Activated CD4-positive, alpha-beta T cell treated with anti-CD3 and anti-CD28 coated beads, Interleukin-2, amount 10 ng/mL, durations not matched to agents 7 days and 5 days (primary cell): Measurements from ENCODE around the gene DNAAF2. TPM values are rescaled to one million over a fixed set of nuclear protein-coding genes. Genes with fewer than 3 reads are reported as not detected.
"Not testable (repeated sequence)": the region's sequence is repeated elsewhere in the genome, so short reads cannot be mapped to it uniquely, and the experiment has no call there.

Experiments
- CTCF ChIA-PET: fragments of 350-600 bp; sonication (Branson Sonifier 250); formaldehyde crosslinking; loops from one replicate; lab custom pipeline; 2021; ENCODE audit warnings: antibody characterized with exemption; lab: Charles Lee
- POLR2A ChIA-PET: fragments of 350-600 bp; sonication (Branson Sonifier 250); formaldehyde crosslinking; loops from one replicate; lab custom pipeline; 2021; ENCODE audit warnings: antibody characterized with exemption; lab: Charles Lee
- DNase-seq: peaks from one replicate; pipeline ENCODE4 v3.0.0-alpha.2; 2020
- H3K27ac Mint-ChIP-seq: one replicate; pipeline ENCODE4 v1.8.0; 2021; ENCODE audit warnings: mild to moderate bottlenecking, moderate library complexity, mixed read lengths
- H3K27me3 Mint-ChIP-seq: one replicate; pipeline ENCODE4 v1.8.0; 2021; ENCODE audit warnings: mixed read lengths
- H3K36me3 Mint-ChIP-seq: one replicate; pipeline ENCODE4 v1.8.0; 2021; ENCODE audit warnings: low read depth, mixed read lengths
- H3K4me1 Mint-ChIP-seq: one replicate; pipeline ENCODE4 v1.8.0; 2021; ENCODE audit warnings: mixed read lengths
- H3K4me3 Mint-ChIP-seq: one replicate; pipeline ENCODE4 v1.8.0; 2021; ENCODE audit warnings: mild to moderate bottlenecking, moderate library complexity, mixed read lengths
- H3K9me3 Mint-ChIP-seq: one replicate; pipeline ENCODE4 v1.8.0; 2021; ENCODE audit warnings: mixed read lengths
- total RNA-seq, 2 experiments: library from RNA; stranded (reverse); gene quantifications; one replicate each; pipeline ENCODE4 v1.2.3, GENCODE V29; 2021

Gene DNAAF2, protein sequence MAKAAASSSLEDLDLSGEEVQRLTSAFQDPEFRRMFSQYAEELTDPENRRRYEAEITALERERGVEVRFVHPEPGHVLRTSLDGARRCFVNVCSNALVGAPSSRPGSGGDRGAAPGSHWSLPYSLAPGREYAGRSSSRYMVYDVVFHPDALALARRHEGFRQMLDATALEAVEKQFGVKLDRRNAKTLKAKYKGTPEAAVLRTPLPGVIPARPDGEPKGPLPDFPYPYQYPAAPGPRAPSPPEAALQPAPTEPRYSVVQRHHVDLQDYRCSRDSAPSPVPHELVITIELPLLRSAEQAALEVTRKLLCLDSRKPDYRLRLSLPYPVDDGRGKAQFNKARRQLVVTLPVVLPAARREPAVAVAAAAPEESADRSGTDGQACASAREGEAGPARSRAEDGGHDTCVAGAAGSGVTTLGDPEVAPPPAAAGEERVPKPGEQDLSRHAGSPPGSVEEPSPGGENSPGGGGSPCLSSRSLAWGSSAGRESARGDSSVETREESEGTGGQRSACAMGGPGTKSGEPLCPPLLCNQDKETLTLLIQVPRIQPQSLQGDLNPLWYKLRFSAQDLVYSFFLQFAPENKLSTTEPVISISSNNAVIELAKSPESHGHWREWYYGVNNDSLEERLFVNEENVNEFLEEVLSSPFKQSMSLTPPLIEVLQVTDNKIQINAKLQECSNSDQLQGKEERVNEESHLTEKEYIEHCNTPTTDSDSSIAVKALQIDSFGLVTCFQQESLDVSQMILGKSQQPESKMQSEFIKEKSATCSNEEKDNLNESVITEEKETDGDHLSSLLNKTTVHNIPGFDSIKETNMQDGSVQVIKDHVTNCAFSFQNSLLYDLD
- 1 to 10 TPM; 5.1 to 5.2 TPM for total RNA-seq

DNA sequence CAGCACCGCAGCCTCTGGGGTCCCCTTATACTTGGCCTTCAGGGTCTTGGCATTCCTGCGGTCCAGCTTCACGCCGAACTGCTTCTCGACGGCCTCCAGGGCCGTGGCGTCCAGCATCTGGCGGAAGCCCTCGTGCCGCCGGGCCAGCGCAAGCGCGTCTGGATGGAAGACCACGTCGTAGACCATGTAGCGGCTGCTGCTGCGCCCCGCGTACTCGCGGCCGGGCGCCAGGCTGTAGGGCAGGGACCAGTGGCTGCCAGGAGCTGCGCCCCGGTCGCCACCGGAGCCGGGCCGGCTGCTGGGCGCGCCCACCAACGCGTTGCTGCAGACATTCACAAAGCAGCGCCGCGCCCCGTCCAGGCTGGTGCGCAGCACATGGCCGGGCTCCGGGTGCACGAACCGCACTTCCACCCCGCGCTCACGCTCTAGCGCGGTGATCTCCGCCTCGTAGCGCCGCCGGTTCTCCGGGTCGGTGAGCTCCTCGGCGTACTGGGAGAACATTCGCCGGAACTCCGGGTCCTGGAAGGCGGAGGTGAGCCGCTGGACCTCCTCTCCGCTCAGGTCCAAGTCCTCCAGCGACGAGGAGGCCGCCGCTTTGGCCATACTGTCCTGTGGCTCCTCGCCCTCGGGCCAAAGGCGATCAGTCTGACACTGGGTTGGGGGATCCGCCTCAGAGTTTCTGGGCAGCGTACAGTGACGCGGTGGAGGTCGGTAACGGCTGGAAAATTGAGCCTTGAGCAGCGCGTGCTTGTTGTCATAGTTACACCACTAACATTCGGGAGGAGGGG lies at the start of gene DNAAF2:
Gene DNAAF2, minus strand, starts transcription at position 698 of the 788 bp plus-strand sequence. Its CDS starts 95 bp downstream, at position 603.
- H3K36me3 Mint-ChIP-seq: peaks cover 28% of the 10 kb centered on the region
- POLR2A ChIA-PET: interaction anchor here (0.8 to 2.3 kb wide), 3 partner anchors 14 to 133 kb away, joined by 3 to 15 read pairs (median 4); partner anchors contain the start of genes KLHDC2, MGAT2, RPL36AL and RPS29

DNA sequence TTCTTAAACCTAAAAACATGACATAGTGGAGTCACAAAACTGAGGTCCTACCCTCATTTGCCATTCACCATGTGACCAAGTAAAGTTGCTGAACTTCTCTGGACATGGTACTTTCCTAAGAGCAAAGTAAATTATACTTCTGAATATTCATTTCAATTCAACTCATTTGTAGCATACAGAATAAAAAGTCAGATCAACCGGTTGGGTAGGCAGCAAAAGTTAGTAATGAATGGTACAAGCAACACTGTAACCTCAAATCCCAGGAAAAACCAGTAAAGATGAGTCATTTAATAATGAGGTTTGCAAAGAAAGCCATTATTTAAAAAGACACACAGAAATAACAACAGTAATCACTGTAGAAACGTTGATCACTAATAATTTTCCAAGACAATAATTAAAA lies 44.2 kb upstream of the DNAAF2 start:
- Mint-ChIP-seq H3K4me3 (no peak overlapping the region), H3K27me3 (no peaks in the 10 kb centered on the region), H3K4me1 (peaks cover 15% of the 10 kb centered on the region), H3K27ac (no peak overlapping the region), H3K9me3 (no peaks in the 10 kb centered on the region), H3K36me3 (peaks cover 53% of the 10 kb centered on the region)
- CTCF ChIA-PET: interaction anchor here (0.7 to 1.5 kb wide), 2 partner anchors 13 to 45 kb away, joined by 3 to 4 read pairs; no protein-coding TSS in a partner anchor
- no peak for DNase-seq
- POLR2A ChIA-PET: no interaction called here

More for the DNA sequence above, at the start of gene DNAAF2:
- no peaks in the 10 kb centered on the region for H3K9me3 Mint-ChIP-seq
- H3K27ac Mint-ChIP-seq: peak within 1 kb of the TSS; percentile 94
- H3K27me3 Mint-ChIP-seq: no peaks in the 10 kb centered on the region
- peaks cover 45% of the 10 kb centered on the region for H3K4me1 Mint-ChIP-seq
- DNase-seq: peak; percentile 70
- CTCF ChIA-PET: interaction anchor here (0.8 to 3.3 kb wide), 30 partner anchors 8 to 1225 kb away, joined by 3 to 67 read pairs (median 4); partner anchors contain the start of genes ARF6, KLHDC2, LRR1 and MGAT2
- peak within 1 kb of the TSS; percentile 92 for H3K4me3 Mint-ChIP-seq

DNA sequence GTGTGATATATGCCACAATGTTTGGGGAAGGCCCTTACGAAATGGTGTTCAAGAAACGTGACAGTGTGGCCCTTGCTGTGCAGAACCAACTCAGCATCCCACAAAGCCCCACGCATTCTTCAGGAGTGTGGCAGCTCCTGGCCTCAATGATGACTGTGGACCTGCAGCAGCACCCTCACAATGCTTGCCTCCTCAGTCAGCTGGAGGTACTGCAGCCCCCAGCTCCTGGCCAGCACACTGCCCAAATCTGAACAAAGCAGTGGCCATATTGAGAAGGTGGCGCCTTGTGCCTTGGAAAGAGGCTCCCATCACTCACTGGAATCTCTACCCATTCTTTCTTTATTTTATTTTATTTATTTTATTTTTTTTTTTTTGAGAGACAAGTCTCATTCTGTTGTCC lies 42.6 kb upstream of the DNAAF2 start:
- no peak for DNase-seq
- H3K4me3 Mint-ChIP-seq: no peak overlapping the region
- H3K27ac Mint-ChIP-seq: no peak overlapping the region
- ChIA-PET POLR2A (no interaction called here), CTCF (interaction anchor here (0.7 to 1.7 kb wide), 4 partner anchors 10 to 462 kb away, joined by 3 to 6 read pairs (median 5); partner anchors contain the start of gene POLE2)
- no peaks in the 10 kb centered on the region for H3K9me3 Mint-ChIP-seq
- no peaks in the 10 kb centered on the region for H3K27me3 Mint-ChIP-seq
- H3K4me1 Mint-ChIP-seq: peaks cover 9% of the 10 kb centered on the region
- peaks cover 58% of the 10 kb centered on the region for H3K36me3 Mint-ChIP-seq

DNA sequence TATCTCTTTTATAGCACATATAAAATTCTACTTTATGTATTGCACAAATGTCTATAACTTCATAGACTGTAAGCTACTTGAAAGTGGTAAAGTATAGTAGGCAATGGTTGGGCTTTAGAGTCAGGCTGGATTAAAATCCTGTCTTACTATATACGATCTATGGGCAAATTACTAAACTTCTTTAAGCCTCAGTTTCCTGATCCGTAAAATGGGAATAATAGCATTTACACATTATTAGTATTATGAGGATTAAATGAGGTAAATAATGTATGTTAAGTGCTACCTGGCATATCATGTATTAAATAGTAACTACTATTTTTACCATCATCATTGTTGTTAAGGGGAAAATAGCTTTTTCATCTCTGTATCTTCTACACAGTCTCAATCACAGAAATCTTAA lies 38.5 kb upstream of the DNAAF2 start:
- no peaks in the 10 kb centered on the region for H3K9me3 Mint-ChIP-seq

DNA sequence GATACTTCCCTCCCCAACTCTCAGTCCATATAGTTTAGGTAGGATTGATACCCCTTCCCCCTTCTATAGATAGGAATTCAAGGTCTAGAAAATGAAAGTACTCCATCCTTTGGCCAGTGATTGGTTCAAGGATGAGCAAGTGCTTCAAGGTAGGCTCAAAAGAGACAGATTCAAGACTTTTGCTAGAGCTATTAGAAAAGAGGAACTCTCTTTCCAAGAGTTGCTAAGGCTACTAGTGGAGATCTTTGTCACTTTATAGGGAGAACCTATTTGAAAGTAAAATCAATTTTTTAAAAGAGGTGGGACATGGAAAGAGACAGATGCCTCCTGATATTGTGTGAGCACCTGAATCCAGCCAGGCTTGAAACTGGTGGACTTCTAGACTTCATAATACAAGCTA lies 35.4 kb upstream of the DNAAF2 start:
- Mint-ChIP-seq H3K9me3 (no peaks in the 10 kb centered on the region), H3K27me3 (no peaks in the 10 kb centered on the region), H3K4me3 (no peak overlapping the region), H3K4me1 (peaks cover 2% of the 10 kb centered on the region), H3K27ac (peak overlapping the region; percentile 31), H3K36me3 (peaks cover 42% of the 10 kb centered on the region)
- no peak for DNase-seq
- POLR2A ChIA-PET: no interaction called here
- CTCF ChIA-PET: interaction anchor here (0.6 to 1.5 kb wide), 5 partner anchors 14 to 192 kb away, joined by 3 to 5 read pairs (median 3); partner anchors contain the start of gene DNAAF2

More for the DNA sequence above, 38.5 kb upstream of the DNAAF2 start:
- Mint-ChIP-seq H3K4me3 (no peak overlapping the region), H3K27ac (no peak overlapping the region), H3K4me1 (peaks cover 2% of the 10 kb centered on the region), H3K27me3 (no peaks in the 10 kb centered on the region), H3K36me3 (peaks cover 44% of the 10 kb centered on the region)
- ChIA-PET POLR2A (no interaction called here), CTCF (no interaction called here)
- no peak for DNase-seq

DNA sequence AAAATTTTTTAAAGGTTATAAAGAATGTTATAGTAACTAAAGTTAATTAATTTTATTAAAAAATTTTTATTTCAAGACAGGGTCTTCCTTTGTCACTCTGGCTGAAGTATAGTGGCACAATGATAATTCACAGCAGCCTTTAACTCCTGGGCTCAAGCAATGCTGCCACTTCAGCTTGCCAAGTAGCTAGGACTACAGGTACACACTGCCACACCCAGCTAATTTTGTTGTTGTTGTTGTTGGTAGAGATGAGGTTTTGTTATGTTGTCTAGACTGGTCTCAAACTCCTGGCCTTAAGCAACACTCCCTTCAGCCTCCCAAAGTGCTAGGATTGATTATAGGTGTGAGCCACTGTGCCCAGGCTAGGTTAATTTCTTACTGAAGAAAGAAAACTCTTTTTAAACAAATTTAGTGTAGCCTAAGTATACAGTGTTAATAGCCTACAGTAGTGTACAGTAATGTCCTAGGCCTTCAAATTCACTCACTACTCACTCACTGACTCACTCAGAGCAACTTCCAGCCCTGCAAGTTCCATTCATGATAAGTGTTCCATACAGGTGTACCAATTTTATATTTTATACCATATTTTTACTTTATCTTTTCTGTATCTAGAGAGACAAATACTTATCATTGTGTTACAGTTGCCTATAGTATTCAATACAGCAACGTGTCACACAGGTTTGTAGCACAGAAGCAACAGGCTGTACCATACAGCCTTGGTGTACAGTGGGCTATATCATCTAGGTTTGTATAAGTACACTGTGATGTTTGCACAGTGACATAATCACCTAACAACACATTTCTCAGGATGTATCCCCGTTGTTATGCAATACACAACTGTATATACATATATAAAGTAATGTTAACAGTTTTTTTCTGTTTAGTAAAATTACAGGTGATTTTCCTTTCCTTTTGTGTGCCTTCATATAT lies 24.7 kb upstream of the DNAAF2 start:
- H3K4me1 Mint-ChIP-seq: no peaks in the 10 kb centered on the region
- ChIA-PET CTCF (interaction anchor here (1.1 to 1.2 kb wide), 3 partner anchors 16 to 661 kb away, joined by 3 to 6 read pairs (median 5); no protein-coding TSS in a partner anchor), POLR2A (no interaction called here)
- no peak overlapping the region for H3K27ac Mint-ChIP-seq
- no peak overlapping the region for H3K4me3 Mint-ChIP-seq
- H3K36me3 Mint-ChIP-seq: peaks cover 14% of the 10 kb centered on the region
- H3K9me3 Mint-ChIP-seq: no peaks in the 10 kb centered on the region
- H3K27me3 Mint-ChIP-seq: no peaks in the 10 kb centered on the region
- no peak for DNase-seq

DNA sequence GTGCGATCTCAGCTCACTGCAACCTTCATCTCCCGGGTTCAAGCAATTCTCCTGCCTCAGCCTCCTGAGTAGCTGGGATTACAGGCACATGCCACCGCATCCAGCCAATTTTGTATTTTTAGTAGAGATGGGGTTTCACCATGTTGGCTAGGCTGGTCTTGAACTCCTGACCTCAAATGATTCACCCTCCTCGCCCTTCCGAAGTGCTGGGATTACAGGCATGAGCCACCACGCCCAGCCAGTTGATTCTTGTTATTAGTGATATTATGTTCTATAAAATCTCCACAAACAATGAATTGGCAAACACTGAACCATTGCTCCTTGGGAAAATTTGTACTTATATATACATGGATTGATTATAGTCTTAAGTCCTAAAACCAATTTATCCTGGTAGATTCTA lies 22.5 kb upstream of the DNAAF2 start:
- H3K36me3 Mint-ChIP-seq: peaks cover 14% of the 10 kb centered on the region
- H3K27me3 Mint-ChIP-seq, H3K9me3 Mint-ChIP-seq, DNase-seq, H3K4me1 Mint-ChIP-seq, POLR2A ChIA-PET, H3K4me3 Mint-ChIP-seq, H3K27ac Mint-ChIP-seq, CTCF ChIA-PET: not testable (repeated sequence)

DNA sequence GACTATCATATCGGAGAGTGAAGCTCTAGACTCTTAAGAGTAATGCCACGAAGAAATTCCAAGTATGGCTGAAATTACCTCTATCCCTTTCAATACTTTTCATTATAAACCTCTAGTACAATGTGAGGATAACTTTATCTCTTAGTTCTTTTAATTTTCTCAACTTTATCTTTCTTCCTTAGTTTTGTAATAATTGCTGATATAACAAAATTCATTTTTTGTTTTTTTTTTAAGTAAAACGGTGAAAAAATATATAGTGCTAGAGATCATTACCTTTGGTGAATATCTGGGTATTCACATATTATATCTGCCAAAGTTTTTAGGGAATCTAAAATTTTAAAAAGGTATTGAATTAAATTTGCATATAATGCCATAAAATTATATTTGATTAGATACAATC lies 19.5 kb upstream of the DNAAF2 start:
- Mint-ChIP-seq H3K4me3 (no peak overlapping the region), H3K27ac (no peak overlapping the region), H3K36me3 (peaks cover 13% of the 10 kb centered on the region), H3K4me1 (no peaks in the 10 kb centered on the region), H3K27me3 (no peaks in the 10 kb centered on the region), H3K9me3 (no peaks in the 10 kb centered on the region)
- CTCF ChIA-PET: interaction anchor here (0.6 to 1.0 kb wide), 2 partner anchors 20 to 31 kb away, joined by 3 to 4 read pairs; no protein-coding TSS in a partner anchor
- DNase-seq: no peak
- POLR2A ChIA-PET: no interaction called here

DNA sequence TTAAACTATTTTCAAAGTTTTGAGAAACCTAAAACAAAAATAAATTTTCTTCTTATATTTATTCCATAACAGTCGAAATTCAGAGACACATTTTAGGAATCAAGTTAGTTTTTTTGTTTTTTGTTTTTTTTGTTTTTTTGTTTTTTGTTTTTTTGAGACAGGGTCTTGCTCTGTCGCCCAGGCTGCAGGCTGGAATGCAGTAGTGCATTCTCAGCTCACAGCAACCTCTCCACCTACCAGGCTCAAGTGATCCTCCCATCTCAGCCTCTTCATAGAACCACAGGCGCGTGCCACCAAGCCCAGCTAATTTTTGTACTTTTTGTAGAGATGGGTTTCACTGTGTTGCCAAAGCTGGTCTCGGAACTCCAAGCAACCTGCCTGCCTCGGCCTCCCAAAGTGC lies 18.5 kb upstream of the DNAAF2 start:
- no peaks in the 10 kb centered on the region for H3K4me1 Mint-ChIP-seq
- no peak for DNase-seq
- H3K36me3 Mint-ChIP-seq: peaks cover 15% of the 10 kb centered on the region
- no peaks in the 10 kb centered on the region for H3K9me3 Mint-ChIP-seq
- H3K27ac Mint-ChIP-seq: no peak overlapping the region
- POLR2A ChIA-PET: no interaction called here
- no peaks in the 10 kb centered on the region for H3K27me3 Mint-ChIP-seq
- no peak overlapping the region for H3K4me3 Mint-ChIP-seq
- CTCF ChIA-PET: interaction anchor here (0.7 kb wide), 1 partner anchor 15 kb away, joined by 3 read pairs; no protein-coding TSS in a partner anchor

DNA sequence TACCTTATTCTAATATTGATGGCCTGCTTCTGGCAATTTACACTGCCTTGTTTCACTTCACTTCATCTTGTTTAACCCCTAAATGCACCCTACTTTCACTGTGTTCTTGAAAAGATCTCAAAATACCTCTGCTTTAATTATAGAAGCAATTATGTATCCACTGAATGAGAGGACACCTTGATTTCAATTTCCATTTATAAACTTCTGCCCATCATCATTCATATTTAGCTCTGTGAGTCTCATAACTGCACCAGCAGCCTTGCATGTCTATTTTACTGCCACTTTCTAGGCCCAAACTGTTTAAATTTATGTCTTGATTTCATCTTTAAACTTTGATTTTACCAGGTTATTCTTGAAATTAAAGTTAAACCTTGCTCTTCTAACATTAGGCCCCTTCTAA lies 7.1 kb upstream of the DNAAF2 start:
- Mint-ChIP-seq H3K4me1 (peaks cover 37% of the 10 kb centered on the region), H3K36me3 (peaks cover 45% of the 10 kb centered on the region), H3K4me3 (no peak overlapping the region), H3K9me3 (no peaks in the 10 kb centered on the region), H3K27ac (peak overlapping the region; percentile 67), H3K27me3 (no peaks in the 10 kb centered on the region)
- no peak for DNase-seq
- ChIA-PET POLR2A (no interaction called here), CTCF (interaction anchor here (0.6 to 1.0 kb wide), 3 partner anchors 7 to 107 kb away, joined by 4 to 5 read pairs (median 5); partner anchors contain the start of gene DNAAF2)

DNA sequence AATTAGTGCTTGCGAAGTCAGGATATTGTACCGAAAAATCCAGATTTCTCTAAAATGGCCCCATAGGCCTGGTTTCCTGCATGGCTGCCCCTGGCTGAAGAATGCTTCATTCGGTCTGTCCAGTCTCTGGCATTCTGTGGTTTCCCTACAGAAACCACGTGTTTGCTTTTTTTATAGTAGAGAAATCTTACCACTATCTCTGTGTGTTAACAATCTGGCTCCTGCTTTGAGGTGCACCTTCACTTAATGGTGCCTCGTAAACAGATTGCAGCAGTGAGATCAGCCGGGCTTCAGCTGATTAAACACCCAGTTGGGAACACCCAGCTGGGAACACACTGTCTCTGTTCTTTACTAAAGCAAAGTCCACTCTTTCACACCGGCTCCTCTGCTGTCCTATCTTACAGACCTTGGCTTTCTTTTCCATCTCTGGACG lies 6.7 kb upstream of the DNAAF2 start:
- Mint-ChIP-seq H3K9me3 (no peaks in the 10 kb centered on the region), H3K27ac (peak overlapping the region; percentile 33), H3K36me3 (peaks cover 44% of the 10 kb centered on the region), H3K4me1 (peaks cover 40% of the 10 kb centered on the region), H3K4me3 (no peak overlapping the region), H3K27me3 (no peaks in the 10 kb centered on the region)
- no peak for DNase-seq
- ChIA-PET CTCF (no interaction called here), POLR2A (no interaction called here)
